HFFc6 (cell line): ENCODE measurements around the gene ARHGEF4. TPM values are rescaled to one million over a fixed set of nuclear protein-coding genes. Genes with fewer than 3 reads are reported as not detected.

Source experiments
- DNase-seq: peaks from one replicate; pipeline ENCODE4 v3.0.0-alpha.2; 2018
- H3K27ac Mint-ChIP-seq: 2 replicates; pipeline ENCODE4 v1.8.0; 2020; ENCODE audit warnings: mild to moderate bottlenecking, mixed read lengths
- H3K27me3 Mint-ChIP-seq: 2 replicates; pipeline ENCODE4 v1.8.0; 2021; ENCODE audit warnings: mild to moderate bottlenecking, moderate library complexity, mixed read lengths; ENCODE audit not compliant: insufficient read depth
- H3K36me3 Mint-ChIP-seq: 2 replicates; pipeline ENCODE4 v1.8.0; 2021; ENCODE audit warnings: low read depth, mixed read lengths
- H3K4me1 Mint-ChIP-seq: 2 replicates; pipeline ENCODE4 v1.8.0; 2020; ENCODE audit warnings: low read depth, mixed read lengths
- H3K4me3 Mint-ChIP-seq: 2 replicates; pipeline ENCODE4 v1.8.0; 2020; ENCODE audit warnings: mild to moderate bottlenecking, moderate library complexity, mixed read lengths
- H3K9me3 Mint-ChIP-seq: 2 replicates; pipeline ENCODE4 v1.8.0; 2020; ENCODE audit warnings: mild to moderate bottlenecking, mixed read lengths
- total RNA-seq, 6 experiments: library from RNA; stranded (reverse); fragmentation: NEBNext Ultra II Directional; extraction: Animal tissue kit (Norgen Biotek cat#: 25700); gene quantifications; 2 replicates in 1 of 6; 3 replicates in 5 of 6; pipeline ENCODE4 v1.2.3, GENCODE V29; 2021
- TF ChIP-seq, protein P1 (sequence below): fragments of 200-600 bp; sonication (generic); IDR thresholded peaks from 2 replicates; pipeline ENCODE4 v1.5.0; 2021; ENCODE audit warnings: antibody characterized with exemption, mild to moderate bottlenecking

The ARHGEF4 gene
- total RNA-seq, 6 experiments from 2014 or later, result 0.94 to 2.2 (median 1.4) TPM

GRCh38 chr2:131014141-131014540, 177.4 kb downstream of the ARHGEF4 start:
- H3K27me3 Mint-ChIP-seq, result peaks cover 18% of the 10 kb centered on the region
- H3K36me3 Mint-ChIP-seq, result no peaks in the 10 kb centered on the region
- no peak overlapping the region for H3K27ac Mint-ChIP-seq
- H3K4me3 Mint-ChIP-seq, result no peak overlapping the region
- peaks cover 25% of the 10 kb centered on the region for H3K4me1 Mint-ChIP-seq
- TF ChIP-seq, protein P1, sequence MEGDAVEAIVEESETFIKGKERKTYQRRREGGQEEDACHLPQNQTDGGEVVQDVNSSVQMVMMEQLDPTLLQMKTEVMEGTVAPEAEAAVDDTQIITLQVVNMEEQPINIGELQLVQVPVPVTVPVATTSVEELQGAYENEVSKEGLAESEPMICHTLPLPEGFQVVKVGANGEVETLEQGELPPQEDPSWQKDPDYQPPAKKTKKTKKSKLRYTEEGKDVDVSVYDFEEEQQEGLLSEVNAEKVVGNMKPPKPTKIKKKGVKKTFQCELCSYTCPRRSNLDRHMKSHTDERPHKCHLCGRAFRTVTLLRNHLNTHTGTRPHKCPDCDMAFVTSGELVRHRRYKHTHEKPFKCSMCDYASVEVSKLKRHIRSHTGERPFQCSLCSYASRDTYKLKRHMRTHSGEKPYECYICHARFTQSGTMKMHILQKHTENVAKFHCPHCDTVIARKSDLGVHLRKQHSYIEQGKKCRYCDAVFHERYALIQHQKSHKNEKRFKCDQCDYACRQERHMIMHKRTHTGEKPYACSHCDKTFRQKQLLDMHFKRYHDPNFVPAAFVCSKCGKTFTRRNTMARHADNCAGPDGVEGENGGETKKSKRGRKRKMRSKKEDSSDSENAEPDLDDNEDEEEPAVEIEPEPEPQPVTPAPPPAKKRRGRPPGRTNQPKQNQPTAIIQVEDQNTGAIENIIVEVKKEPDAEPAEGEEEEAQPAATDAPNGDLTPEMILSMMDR, result no peak
- no peak for DNase-seq
- H3K9me3 Mint-ChIP-seq, result no peaks in the 10 kb centered on the region

DNA sequence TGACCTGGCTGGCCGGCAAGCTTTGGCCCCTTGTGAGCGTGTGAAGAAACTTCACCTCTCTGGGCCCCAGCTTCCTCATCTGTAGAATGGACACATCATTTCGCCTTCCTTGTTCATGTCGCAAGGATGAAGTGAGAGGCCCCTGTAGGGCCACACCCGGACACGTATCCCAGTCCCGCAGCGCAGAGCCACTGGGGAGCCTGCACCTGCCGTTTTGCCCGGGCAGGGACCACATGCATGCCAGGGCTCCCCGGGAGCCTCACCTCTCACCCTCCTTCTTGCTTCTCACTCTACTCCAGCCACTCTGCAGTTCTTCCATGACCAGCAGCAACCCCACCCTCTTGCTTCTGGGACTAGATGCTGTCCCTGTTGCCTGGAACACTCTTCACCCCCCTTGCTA, 179.1 kb downstream of the ARHGEF4 start:
- Mint-ChIP-seq H3K27ac (no peak overlapping the region), H3K4me1 (peaks cover 25% of the 10 kb centered on the region), H3K4me3 (no peak overlapping the region), H3K9me3 (no peaks in the 10 kb centered on the region), H3K27me3 (peaks cover 13% of the 10 kb centered on the region), H3K36me3 (no peaks in the 10 kb centered on the region)
- TF ChIP-seq, protein P1, result no peak
- DNase-seq, result no peak

GRCh38 chr2:131016826-131017741, 180.4 kb downstream of the ARHGEF4 start:
- Mint-ChIP-seq H3K27ac (peak overlapping the region; percentile 85), H3K4me1 (peaks cover 25% of the 10 kb centered on the region), H3K36me3 (no peaks in the 10 kb centered on the region), H3K27me3 (peaks cover 3% of the 10 kb centered on the region), H3K4me3 (peak overlapping the region; percentile 69), H3K9me3 (no peaks in the 10 kb centered on the region)
- TF ChIP-seq, protein P1, result no peak
- peak; percentile 58 for DNase-seq

DNA sequence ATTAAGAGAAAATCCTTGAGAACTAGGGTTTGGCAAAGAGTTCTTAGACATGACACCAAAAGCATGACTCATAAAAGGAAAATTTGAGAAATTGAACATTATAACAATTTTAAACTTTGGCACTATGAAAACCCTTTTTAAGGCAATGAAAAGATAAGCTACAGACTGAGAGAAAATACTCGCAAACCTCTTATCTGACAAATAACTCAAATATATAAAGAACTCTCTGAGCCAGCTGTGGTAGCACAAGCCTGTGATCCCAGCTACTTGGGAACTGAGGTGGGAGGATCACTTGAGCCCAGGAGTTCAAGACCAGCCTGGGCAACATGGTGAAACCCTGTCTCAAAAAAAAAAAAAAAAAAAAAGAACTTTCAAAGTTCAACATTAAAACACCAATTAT, 186.0 kb downstream of the ARHGEF4 start:
- Mint-ChIP-seq H3K4me3 (no peak overlapping the region), H3K27ac (no peak overlapping the region)
- DNase-seq, result peak; percentile 11

GRCh38 chr2:131023758-131024157, 187.0 kb downstream of the ARHGEF4 start:
- Mint-ChIP-seq H3K27me3 (peaks cover 15% of the 10 kb centered on the region; the same call in 1 of the 2 replicates), H3K4me3 (no peak overlapping the region), H3K9me3 (peaks cover 17% of the 10 kb centered on the region; the same call in 1 of the 2 replicates), H3K36me3 (0 out of 2 replicates have a peak, but pooled peaks cover 9% of the 10 kb centered on the region), H3K27ac (no peak overlapping the region), H3K4me1 (no peaks in the 10 kb centered on the region)
- TF ChIP-seq, protein P1, result peak; percentile 17; the same call in 1 of the 2 replicates
- no peak for DNase-seq

More for the DNA sequence above, 186.0 kb downstream of the ARHGEF4 start:
- TF ChIP-seq, protein P1, result no peak
- Mint-ChIP-seq H3K36me3 (0 out of 2 replicates have a peak, but pooled peaks cover 5% of the 10 kb centered on the region), H3K27me3 (peaks cover 11% of the 10 kb centered on the region; the same call in 1 of the 2 replicates), H3K9me3 (peaks cover 9% of the 10 kb centered on the region; the same call in 1 of the 2 replicates), H3K4me1 (peaks cover 7% of the 10 kb centered on the region)
